LNCAP (cell line): ENCODE measurements around the gene PTPRQ.

Source experiments
- TF ChIP-seq, protein P1 (sequence below): fragments of 450-650 bp; IDR thresholded peaks from 2 replicates; pipeline ENCODE4 v1.5.1; 2017; ENCODE audit warnings: mild to moderate bottlenecking

The PTPRQ gene

DNA sequence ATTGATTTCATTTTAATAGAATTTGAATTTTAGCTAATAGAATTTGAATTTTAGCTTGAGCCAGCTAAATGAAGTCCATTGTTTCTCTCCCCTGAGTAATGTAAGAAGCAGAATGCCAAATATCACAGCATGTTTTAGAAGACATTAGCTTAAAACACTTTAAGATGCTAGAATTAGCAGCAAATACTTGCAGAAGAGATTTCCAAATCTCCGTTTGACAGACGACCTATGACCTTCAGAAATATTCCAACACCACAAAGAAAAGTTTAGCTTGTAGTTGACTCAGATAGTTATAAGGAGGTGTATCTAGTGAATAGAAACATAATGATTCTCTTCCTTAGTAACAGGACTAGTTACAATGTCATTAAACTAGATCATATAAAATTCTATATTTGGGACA lies 211.7 kb downstream of the PTPRQ start:
- TF ChIP-seq, protein P1, sequence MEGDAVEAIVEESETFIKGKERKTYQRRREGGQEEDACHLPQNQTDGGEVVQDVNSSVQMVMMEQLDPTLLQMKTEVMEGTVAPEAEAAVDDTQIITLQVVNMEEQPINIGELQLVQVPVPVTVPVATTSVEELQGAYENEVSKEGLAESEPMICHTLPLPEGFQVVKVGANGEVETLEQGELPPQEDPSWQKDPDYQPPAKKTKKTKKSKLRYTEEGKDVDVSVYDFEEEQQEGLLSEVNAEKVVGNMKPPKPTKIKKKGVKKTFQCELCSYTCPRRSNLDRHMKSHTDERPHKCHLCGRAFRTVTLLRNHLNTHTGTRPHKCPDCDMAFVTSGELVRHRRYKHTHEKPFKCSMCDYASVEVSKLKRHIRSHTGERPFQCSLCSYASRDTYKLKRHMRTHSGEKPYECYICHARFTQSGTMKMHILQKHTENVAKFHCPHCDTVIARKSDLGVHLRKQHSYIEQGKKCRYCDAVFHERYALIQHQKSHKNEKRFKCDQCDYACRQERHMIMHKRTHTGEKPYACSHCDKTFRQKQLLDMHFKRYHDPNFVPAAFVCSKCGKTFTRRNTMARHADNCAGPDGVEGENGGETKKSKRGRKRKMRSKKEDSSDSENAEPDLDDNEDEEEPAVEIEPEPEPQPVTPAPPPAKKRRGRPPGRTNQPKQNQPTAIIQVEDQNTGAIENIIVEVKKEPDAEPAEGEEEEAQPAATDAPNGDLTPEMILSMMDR: no peak

GRCh38 chr12:80659512-80660063 lies 215.6 kb downstream of the PTPRQ start:
- TF ChIP-seq, protein P1: no peak

DNA sequence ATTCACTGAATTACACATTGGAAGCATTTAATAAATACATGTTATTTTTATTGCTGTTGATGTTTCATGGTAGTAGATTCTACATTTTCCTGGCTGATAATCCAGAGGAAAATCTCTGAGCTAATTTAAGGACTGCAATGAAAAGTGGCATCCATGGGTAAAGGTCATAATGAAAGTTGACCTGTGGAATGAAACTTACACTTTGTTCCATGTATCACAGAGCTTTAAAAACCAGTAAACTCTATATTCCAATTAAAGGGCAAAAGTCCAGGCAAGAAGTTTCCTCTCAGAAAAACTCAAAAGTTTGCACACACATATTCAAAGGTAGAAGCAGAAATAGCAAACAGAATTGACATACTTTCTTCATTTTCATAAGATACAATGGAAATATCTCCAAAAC lies 218.6 kb downstream of the PTPRQ start:
- TF ChIP-seq, protein P1: no peak

DNA sequence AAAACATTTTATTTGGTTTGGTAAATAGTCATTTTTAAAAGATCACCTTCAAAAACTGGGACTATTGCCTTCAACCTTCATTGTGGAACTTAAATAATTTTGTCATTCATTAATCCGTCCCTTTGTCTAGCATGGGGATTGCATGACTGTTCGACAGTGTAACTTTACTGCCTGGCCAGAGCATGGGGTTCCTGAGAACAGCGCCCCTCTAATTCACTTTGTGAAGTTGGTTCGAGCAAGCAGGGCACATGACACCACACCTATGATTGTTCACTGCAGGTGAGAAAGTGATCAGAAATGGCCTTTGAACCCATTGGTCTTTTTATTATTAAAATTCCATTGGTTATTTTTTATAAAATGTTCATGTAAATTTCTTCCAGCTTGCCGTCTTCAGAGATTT lies 226.2 kb downstream of the PTPRQ start:
- TF ChIP-seq, protein P1: no peak

DNA sequence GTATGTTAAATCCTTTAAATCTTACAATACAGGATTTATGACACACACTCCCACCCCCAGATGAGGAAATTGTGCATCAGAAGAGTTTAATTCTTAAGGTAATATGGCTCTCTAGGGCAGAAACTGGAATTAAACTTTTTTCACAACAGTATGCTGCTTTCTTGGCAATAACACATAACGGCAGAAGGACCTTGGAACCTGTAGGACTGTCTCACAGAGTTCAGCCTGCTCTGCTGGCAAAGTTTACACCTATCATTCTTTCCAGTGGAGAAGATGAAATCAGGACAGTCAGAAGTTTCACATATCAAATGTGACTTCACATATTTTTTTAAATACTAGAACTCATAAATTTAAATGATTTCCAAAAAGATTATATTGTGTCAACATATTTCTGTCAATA lies 232.8 kb downstream of the PTPRQ start:
- TF ChIP-seq, protein P1: no peak

DNA sequence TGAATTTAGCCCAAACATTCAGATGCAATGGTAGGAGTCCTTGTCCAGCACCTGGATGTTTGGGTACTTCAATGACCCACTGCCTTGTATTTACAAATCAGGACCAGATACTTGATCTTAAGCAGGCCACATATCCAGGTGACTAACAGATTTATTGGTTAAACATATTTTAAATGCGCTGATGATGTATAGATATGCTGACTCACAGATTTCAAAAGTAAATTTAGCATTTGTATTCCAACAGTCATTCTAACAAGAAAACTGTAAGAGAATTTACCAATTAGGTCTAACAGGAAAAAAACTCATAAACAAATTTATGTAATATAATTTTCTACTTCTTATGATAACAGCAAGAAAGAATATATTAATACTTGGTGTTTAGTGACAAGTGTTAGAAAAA lies 234.0 kb downstream of the PTPRQ start:
- TF ChIP-seq, protein P1: no peak

- TF ChIP-seq, protein P1: no peak
These were observed 235.5 kb downstream of the PTPRQ start for GRCh38 chr12:80679346-80680131.
